Nucleus accumbens (tissue), 56 donors: ENCODE results near the gene PHKG2.

ENCODE experiments used
- DNase-seq, 56 donors: peaks; one replicate each; lab custom pipeline; 2025; lab: John Stamatoyannopoulos, UW

The PHKG2 gene

DNA sequence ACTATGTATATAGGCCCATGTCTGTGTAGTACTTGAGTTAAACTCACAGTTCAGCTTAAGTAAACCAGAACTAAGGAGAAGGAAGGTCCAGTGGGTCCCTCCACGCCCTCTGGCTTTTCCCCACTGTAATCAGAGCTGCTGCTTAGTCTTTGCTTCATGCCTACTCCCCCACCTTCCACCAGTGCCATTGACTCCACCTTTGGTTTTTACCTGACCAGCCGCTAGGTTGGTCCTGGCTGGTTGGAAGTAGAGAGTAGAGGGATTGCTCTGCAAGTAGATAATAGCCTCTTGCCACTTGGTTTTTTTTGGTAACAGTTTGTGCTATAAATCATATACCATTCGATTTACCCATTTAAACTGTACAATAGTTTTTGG is 22.8 kb upstream of the PHKG2 start:
- DNase-seq, result no peak

DNA sequence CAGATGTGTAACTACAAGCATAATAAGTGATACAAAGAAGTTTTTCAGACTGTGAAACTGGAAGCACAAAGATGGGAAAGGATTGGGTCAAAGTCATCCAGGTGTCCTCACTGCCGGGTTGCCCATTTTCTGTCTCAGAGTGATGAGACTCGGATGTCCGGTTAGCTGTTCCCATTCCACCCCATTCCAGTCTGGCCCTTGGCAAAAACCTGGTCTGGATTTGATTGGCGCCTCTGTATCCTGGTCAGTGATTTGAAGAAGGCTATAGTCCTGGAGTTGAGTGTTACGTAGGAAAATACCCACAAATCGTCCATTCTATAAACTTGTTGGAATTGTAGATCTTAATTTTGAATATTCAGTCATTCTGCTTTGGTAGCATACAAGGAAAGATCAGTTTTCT is 19.9 kb upstream of the PHKG2 start:
- no peak for DNase-seq

DNA sequence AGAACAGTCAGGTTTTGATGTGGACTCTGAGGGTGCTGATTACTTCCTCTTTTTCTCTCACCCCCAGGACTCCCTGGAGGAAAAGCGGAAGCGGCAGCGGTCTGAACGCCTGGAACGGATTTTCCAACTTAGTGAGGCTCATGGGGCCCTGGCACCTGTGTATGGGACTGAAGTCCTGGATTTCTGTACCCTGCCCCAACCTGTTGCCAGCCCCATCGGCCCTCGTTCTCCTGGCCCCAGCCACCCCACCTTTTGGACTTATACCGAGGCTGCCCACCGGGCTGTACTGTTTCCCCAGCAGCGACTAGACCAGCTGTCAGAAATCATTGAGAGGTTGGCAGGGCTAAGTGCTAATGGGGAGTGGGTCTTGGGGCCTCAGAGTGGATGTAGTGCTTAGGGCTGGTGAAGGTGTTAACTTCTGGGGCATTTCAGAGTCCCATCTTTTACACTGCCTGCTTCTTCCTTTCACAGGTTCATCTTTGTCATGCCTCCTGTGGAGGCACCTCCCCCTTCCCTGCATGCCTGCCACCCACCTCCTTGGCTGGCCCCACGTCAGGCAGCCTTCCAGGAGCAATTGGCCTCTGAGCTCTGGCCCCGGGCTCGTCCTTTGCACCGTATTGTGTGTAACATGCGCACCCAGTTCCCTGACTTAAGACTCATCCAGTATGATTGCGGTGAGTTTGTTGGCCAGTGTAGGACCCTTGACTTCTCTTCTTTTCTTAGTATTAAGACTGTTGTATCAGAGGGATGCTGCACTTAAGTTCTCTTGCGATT is 19.1 kb upstream of the PHKG2 start:
- DNase-seq, result no peak

DNA sequence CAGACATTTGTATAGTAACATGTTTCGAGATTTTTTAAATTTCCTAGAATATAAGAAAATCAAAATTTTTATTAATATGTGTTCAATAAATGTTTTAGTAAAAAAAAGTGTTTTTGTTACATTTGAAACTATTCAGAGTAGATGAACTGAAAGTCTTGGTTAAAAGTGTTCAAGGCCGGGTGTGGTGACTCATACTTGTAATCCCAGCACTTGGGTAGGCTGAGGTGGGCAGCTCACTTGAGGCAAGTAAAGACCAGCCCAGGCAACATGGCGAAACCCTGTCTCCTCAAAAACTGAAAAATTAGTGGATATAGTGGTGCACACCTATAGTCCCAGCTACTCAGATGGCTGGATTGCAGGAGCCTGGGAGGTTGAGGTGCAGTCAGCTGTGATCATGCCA is 16.8 kb upstream of the PHKG2 start:
- no peak for DNase-seq

DNA sequence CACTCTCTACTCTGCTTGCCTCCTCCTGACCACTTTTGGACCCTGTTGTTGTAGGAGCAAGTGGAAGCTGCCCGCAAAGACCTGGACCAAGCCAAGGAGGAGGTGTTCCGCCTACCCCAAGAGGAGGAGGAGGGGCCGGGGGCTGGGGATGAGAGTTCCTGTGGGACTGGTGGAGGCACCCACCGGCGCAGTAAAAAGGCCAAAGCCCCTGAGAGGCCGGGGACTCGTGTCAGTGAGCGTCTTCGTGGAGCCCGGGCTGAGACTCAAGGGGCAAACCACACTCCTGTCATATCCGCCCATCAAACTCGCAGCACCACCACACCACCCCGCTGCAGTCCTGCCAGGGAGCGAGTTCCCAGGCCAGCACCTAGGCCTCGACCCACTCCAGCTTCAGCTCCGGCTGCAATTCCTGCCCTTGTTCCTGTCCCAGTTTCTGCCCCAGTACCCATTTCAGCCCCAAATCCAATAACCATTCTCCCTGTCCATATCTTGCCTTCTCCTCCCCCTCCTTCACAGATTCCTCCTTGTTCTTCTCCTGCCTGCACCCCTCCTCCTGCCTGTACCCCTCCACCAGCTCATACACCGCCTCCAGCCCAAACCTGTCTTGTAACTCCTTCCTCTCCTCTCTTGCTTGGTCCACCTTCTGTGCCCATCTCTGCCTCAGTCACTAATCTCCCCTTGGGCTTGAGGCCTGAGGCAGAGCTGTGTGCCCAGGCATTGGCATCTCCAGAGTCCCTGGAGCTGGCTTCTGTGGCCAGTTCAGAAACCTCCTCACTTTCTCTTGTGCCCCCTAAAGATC is 11.0 kb upstream of the PHKG2 start:
- DNase-seq, result no peak

DNA sequence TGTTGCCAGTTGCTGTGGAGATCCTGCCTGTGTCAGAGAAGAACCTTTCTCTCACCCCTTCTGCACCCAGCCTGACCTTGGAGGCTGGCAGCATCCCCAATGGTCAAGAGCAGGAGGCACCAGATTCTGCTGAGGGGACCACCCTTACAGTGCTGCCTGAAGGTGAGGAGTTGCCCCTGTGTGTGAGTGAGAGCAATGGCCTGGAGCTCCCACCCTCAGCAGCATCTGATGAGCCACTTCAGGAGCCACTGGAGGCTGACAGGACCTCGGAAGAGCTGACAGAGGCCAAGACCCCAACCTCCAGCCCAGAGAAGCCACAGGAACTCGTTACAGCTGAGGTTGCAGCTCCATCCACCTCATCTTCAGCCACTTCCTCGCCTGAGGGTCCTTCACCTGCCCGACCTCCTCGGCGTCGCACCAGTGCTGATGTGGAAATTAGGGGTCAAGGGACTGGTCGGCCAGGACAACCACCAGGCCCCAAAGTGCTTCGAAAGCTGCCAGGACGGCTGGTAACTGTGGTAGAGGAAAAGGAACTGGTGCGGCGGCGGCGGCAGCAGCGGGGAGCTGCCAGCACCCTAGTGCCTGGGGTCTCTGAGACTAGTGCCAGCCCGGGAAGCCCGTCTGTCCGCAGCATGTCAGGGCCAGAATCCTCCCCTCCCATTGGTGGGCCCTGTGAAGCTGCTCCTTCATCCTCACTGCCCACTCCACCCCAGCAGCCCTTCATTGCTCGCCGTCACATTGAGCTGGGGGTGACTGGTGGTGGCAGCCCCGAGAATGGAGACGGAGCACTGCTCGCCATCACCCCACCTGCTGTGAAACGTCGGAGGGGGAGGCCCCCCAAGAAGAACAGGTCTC is 10.2 kb upstream of the PHKG2 start:
- DNase-seq, result no peak

DNA sequence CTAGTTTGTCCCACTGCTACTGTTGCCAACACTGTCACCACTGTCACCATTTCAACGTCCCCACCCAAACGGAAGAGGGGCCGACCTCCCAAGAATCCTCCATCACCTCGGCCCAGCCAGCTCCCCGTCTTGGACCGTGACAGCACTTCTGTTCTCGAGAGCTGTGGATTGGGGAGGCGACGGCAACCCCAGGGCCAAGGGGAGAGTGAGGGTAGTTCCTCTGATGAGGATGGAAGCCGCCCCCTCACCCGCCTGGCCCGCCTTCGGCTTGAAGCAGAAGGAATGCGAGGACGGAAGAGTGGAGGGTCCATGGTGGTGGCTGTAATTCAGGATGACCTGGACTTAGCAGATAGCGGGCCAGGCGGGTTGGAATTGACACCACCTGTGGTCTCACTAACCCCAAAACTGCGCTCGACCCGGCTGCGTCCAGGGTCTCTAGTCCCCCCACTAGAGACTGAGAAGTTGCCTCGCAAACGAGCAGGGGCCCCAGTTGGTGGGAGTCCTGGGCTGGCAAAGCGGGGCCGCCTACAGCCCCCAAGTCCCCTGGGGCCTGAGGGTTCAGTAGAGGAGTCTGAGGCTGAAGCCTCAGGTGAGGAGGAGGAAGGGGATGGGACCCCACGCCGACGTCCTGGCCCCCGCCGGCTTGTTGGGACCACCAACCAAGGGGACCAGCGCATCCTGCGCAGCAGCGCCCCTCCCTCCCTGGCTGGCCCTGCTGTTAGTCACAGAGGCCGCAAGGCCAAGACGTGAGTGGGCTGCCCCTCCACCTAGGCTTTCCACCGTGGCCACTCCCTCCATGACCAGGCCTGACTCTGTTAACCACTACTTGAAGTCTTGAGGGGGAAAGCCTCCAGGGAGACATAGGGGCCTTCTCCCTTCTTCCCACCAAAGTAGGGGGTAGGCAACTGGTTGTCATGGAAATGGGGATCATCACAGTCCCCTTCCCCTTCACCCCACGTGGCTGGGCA is 9.0 kb upstream of the PHKG2 start:
- no peak for DNase-seq

DNA sequence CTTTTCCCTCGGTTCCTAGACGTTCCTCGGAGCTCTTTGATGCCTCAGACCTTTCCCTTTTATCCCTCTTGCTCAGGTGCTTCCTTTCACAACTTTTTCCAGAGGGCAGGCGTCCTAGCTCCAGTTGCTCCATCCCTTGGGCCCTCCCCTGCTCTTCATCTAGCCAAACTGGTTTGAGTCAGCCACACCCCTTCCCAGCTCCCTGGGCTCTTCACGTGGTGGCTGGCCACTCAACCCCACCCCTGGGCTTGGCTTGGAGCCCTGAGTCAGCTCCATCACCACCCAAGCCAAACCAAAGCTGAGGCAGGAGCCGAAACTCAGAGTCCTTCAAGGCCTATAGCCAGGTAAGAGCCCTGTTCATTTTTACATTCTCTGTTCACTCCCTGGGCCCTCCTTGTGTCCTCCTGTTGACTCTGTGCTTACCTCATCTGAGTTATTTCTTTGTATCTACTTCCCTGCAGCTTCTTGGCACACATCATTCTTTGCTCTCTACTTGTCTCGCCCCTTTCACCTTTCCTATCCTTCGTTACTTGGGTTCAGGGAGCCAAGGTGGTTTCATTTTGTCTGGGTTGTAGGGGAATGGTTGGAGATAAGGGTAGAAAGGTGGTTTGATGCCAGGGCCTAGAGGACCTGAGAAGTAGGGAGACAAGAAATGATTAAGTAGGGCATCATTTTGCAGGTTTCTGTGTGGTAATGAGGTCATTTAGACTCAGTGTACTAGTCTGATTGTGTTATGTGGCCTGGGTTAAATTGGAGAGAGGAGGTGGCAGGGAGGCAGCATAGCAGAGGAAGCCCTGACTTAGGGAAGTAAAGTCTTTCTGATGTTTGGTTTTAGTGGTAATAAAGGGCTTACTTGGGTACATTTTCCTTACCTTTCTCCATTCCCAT is 7.6 kb upstream of the PHKG2 start:
- DNase-seq, result peak in 2 of 56 donors; percentile 6 to 26

DNA sequence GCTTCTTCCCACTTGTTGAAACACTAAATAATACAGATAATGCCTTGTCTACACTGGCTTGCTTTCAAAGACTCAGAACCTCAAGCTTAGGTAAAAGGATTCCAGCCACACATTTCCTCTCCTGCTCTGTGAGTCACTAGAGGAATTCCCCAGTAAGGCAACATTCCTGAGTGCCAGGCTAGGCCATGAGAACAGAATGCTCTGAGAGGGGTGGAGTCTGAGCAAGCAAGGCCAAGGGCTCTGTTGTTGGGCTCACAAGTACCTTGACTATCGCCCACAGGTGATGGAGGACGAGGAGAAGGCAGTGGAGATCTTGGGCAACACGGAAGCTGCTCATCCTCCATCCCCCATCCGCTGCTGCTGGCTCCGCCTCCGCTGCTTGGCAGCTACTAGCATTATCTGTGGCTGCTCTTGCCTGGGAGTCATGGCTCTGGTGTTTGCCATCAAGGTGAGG is 6.7 kb upstream of the PHKG2 start:
- no peak for DNase-seq

DNA sequence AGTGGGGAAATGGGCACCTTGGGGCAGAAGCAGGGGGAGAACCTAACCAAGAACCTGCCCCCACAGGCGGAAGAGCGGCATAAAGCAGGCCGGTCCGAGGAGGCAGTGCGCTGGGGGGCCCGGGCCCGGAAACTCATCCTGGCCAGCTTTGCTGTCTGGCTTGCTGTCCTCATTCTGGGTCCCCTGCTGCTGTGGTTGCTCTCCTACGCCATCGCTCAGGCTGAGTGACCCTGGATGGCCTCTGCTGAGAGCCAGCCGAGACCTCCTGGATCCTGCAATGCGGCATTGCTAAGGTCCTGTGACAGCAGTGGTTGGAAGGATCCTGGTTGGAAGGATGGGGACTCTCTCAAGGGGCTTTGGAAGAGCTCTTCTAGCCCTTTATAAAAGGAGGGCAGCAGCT is 4.5 kb upstream of the PHKG2 start:
- DNase-seq, result no peak

DNA sequence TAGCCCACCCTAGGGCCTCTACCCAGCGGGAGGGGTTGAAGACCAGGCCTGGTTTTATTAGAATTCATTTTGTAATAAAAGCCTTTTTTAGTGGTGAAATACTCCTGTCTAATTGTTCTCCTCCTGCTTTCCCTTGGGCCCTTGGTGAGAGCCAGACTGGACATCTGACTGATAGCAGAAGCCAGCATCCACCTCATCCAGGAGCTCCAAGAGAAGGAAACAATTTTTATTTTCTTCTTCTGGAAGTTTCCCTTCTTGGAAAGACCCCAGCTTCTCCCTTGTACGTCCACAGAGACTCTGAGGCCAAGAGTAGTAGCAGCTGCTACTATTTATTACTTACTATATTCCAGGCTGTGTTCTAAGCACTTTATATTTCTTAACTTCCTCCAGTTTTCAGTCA is 4.0 kb upstream of the PHKG2 start:
- no peak for DNase-seq

DNA sequence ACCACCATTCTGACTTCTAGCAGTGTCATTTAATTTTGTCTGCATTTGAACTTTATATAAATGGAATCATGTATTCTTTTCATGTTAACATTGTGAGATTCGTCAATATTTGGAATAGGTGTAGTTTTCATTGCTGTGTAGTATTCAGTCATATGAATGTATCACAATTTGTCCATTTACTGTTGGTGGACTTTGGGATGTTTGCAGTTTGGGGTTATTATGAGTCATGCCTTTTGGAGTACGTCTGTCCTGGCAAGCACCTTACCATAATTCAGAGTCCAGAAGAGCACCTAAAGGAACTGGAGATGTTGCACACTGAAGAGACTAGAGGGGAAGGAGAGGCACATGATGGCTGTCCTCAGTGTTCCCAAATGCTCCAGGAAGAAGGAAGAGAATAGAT is 3.1 kb upstream of the PHKG2 start:
- no peak for DNase-seq

DNA sequence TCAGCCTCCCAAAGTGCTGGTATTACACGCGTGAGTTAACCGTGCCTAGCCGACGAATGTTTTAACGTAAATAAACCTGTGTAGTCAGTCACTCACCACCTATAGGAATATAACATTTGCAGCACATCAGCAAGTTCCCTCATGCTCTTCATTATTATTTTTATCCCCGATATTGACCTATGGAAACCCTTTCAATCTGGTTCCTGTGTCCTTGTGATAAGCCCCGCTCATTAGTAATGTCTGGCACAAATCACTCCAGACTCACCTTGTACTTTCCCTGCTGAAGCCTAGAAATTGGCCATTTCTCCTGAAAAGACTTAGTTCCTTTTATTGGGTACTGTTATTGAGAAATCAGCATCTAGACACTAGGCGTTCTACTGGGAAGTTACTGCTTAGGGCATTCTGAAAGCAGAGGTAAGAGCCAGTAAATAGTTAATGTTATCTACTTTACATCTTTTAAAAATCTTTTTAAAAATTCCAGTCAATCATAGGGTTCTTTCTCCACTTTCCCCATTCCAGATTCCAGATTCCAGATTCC is 1.5 kb upstream of the PHKG2 start:
- no peak for DNase-seq

DNA sequence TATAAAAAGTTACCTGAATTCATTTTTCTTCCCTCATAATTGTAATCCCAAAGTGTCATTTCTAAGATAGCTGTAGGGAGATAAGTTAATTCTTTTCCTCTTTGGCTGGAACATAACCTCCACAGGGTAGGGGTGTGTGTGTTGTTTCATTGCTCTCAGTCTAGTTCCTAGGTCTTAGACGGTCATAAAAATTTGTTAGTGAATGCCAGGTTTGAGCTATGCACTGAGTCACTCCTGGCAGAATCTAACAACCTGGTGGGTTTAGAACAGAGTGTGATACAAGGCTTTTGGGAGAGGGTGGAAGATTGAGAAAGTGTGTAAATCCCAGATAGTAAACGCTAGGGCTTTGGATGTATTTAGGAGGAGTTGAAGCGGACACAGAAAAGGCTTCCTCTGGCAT is 894 bp upstream of the PHKG2 start:
- no peak for DNase-seq

DNA sequence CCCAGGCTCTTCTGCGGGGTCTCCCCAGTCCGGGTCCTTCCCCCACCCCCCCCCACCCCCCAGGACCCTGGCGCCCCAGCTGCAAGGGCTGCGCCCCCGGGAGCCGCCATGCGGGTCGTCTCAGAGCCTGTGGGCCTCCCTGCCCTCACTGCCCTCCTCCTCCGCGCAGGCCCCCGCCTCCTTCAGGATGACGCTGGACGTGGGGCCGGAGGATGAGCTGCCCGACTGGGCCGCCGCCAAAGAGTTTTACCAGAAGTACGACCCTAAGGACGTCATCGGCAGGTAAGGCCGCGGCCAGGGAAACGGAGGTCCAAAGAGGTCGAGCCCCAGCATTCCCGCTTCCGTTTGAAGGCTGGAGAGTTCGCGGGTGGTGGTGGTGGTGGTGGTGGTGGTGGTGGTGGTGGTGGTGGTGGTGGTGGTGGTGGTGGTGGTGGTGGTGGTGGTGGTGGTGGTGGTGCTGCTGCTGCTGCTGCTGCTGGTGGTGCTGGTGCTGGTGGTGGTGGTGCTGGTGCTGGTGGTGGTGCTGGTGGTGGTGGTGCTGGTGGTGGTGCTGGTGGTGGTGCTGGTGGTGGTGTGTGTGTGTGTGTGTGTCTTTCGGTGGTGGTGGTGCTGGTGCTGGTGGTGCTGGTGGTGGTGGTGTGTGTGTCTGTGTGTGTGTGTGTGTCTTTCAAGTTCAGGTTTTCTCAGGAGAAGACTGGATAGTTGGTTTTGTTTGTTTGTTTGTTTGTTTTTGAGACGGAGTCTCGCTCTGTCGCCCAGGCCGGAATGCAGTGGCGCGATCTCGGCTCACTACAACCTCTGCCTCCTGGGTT is 615 bp downstream of the PHKG2 start:
- peak in 3 of 56 donors; percentile 53 to 57 (median 54) for DNase-seq

DNA sequence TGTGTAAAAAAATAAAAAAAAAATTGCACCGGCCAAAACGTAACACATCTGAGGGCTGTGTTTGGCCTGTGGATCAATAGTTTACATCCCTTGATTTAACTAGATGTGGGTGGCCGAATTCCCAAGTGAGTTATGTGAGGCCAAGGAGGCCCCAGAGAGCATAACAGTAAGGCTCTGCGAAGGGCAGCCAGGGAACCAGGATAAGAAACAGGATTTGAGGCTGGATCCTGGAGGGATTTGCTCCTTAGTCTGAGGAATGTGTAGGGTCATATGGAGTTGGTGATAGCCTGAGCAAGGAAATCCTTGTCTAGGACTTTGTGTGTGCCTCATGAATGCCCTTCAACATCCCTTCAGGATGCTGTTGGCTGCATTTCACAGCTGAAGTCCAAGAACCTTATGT is 2.0 kb downstream of the PHKG2 start:
- no peak for DNase-seq

DNA sequence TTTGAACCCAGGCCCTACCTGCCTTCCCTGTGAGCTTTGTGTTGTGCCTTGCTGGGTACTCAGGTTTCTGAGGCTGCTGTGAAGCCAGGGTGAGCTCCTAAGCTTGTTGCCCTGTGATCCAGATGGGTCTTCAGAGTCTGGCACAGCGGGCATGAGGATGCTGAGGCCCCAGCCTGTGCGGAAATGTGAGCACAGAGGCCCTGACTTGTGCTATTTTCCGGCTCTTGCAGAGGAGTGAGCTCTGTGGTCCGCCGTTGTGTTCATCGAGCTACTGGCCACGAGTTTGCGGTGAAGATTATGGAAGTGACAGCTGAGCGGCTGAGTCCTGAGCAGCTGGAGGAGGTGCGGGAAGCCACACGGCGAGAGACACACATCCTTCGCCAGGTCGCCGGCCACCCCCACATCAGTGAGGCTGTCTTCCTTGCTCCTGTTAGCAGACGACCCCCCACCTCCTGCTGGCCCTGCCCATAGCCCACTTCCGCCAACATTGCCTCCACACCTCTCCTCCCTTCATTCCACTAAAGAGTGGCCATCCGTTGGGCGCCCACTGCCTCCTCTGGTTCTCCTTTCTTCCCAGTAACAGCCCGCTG is 2.7 kb downstream of the PHKG2 start:
- no peak for DNase-seq
